ENCODE data around the gene NAA35.

DNA sequence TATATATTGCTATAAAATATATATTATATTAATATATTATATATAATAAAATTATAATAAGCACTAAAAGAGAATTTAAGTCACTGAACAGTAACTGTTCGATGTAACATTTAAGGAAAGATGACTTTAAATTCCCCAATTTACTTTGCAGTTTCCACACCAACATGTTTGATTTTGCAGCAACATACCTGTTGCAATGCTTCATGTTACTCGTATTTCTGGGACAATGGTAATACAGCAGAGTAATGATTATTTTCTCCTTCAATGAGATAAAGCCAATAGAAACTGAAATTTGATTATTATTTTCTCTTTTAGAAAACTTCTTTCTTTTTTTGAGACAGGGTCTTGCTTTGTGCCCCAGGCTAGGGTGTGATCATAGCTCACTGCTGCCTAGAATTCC, 9.5 kb upstream of the NAA35 start:
- TF ChIP-seq, protein P1, sequence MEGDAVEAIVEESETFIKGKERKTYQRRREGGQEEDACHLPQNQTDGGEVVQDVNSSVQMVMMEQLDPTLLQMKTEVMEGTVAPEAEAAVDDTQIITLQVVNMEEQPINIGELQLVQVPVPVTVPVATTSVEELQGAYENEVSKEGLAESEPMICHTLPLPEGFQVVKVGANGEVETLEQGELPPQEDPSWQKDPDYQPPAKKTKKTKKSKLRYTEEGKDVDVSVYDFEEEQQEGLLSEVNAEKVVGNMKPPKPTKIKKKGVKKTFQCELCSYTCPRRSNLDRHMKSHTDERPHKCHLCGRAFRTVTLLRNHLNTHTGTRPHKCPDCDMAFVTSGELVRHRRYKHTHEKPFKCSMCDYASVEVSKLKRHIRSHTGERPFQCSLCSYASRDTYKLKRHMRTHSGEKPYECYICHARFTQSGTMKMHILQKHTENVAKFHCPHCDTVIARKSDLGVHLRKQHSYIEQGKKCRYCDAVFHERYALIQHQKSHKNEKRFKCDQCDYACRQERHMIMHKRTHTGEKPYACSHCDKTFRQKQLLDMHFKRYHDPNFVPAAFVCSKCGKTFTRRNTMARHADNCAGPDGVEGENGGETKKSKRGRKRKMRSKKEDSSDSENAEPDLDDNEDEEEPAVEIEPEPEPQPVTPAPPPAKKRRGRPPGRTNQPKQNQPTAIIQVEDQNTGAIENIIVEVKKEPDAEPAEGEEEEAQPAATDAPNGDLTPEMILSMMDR (IDR thresholded peaks at IDR 0.05): no peak
- TF ChIP-seq IRF2 (CRISPR knock-in tag; IDR thresholded peaks at IDR 0.05; ENCODE audit: borderline replicate concordance, low read depth) (no peak), TCF7 (CRISPR knock-in tag; IDR thresholded peaks at IDR 0.05; ENCODE audit: low read depth) (no peak), SMAD3 (CRISPR knock-in tag; IDR thresholded peaks at IDR 0.05; ENCODE audit: borderline replicate concordance) (no peak), NFYB (CRISPR knock-in tag; conservative IDR thresholded peaks at IDR 0.05; ENCODE audit: low read depth) (no peak), ESRRA (CRISPR knock-in tag; IDR thresholded peaks at IDR 0.05; ENCODE audit: borderline replicate concordance) (no peak)

Data from WTC11 (cell line).